Keratinocyte (primary cell): ENCODE data around the gene IL7R. TPM values are rescaled to one million over a fixed set of nuclear protein-coding genes. Genes with fewer than 3 reads are reported as not detected.
A peak's percentile ranks its signal among the peaks of the same experiment; 100 is the strongest.

Source experiments
- DNase-seq: peaks from one replicate; pipeline ENCODE4 v3.0.0-alpha.2; 2011; ENCODE audit warnings: low read depth, missing footprints, low spot score
- FAIRE-seq: peaks from 2 replicates; lab custom pipeline; 2011; peaks lifted over from hg19 to GRCh38; lab: Jason Lieb, UNC
- H2AFZ ChIP-seq: 2 replicates; pipeline ENCODE4 v1.6.0; 2012; ENCODE audit warnings: low read length, control low read depth, inconsistent platforms; ENCODE audit not compliant: control insufficient read depth
- H3K27ac ChIP-seq: 2 replicates; pipeline ENCODE4 v1.5.1; 2011; ENCODE audit warnings: low read length; ENCODE audit not compliant: control insufficient read depth, insufficient read depth
- H3K27me3 ChIP-seq: 3 replicates; pipeline ENCODE4 v1.6.0; 2011; ENCODE audit warnings: low read length; ENCODE audit not compliant: control insufficient read depth, insufficient read depth; ENCODE audit errors: extremely low read depth
- H3K36me3 ChIP-seq, 2 experiments: 2 replicates in 1 of 2; 3 replicates in 1 of 2; pipeline ENCODE4 v1.5.1; 2011; ENCODE audit warnings: low read length in 2 of 2, mild to moderate bottlenecking in 1 of 2; ENCODE audit not compliant: control insufficient read depth in 2 of 2, insufficient read depth in 2 of 2; ENCODE audit errors: extremely low read depth in 1 of 2
- H3K4me1 ChIP-seq: 3 replicates; pipeline ENCODE4 v1.5.1; 2011; ENCODE audit warnings: low read length; ENCODE audit not compliant: control insufficient read depth, insufficient read depth; ENCODE audit errors: extremely low read depth
- H3K4me2 ChIP-seq: 3 replicates; pipeline ENCODE4 v1.6.0; 2011; ENCODE audit warnings: low read depth, low read length; ENCODE audit not compliant: control insufficient read depth, insufficient read depth; ENCODE audit errors: extremely low read depth
- H3K4me3 ChIP-seq, 3 experiments: fragments of 200-600 bp in 1 of 3; sonication (generic) in 1 of 3; 2 replicates in 2 of 3; 3 replicates in 1 of 3; pipeline ENCODE4 v1.5.1; 2011 to 2016; ENCODE audit warnings: low read length in 3 of 3, mild to moderate bottlenecking in 3 of 3, control low read depth in 2 of 3, inconsistent platforms in 1 of 3, low read depth in 1 of 3, mixed read lengths in 1 of 3, mixed run types in 1 of 3, moderate library complexity in 1 of 3; ENCODE audit not compliant: control insufficient read depth in 2 of 3, insufficient read depth in 2 of 3; ENCODE audit errors: extremely low read depth in 1 of 3
- H3K79me2 ChIP-seq: 2 replicates; pipeline ENCODE4 v1.6.0; 2012; ENCODE audit warnings: low read length; ENCODE audit not compliant: control insufficient read depth, insufficient read depth
- H3K9ac ChIP-seq: 3 replicates; pipeline ENCODE4 v1.6.0; 2011; ENCODE audit warnings: low read length; ENCODE audit not compliant: control insufficient read depth, insufficient read depth; ENCODE audit errors: extremely low read depth
- H3K9me1 ChIP-seq: 3 replicates; pipeline ENCODE4 v1.6.0; 2011; ENCODE audit warnings: low read length; ENCODE audit not compliant: control insufficient read depth, insufficient read depth; ENCODE audit errors: extremely low read depth
- H3K9me3 ChIP-seq: 2 replicates; pipeline ENCODE4 v1.5.1; 2012; ENCODE audit warnings: low read depth, low read length; ENCODE audit not compliant: control insufficient read depth
- H4K20me1 ChIP-seq: 3 replicates; pipeline ENCODE4 v1.6.0; 2011; ENCODE audit warnings: low read length; ENCODE audit not compliant: control insufficient read depth, insufficient read depth; ENCODE audit errors: extremely low read depth
- CTCF ChIP-seq, 3 experiments: IDR thresholded peaks in 1 of 3; conservative IDR thresholded peaks in 1 of 3; optimal IDR thresholded peaks in 1 of 3; 2 replicates in 2 of 3; 3 replicates in 1 of 3; pipeline versions ENCODE3 to v1.5.1; 2011; ENCODE audit warnings: low read length in 3 of 3, mild to moderate bottlenecking in 3 of 3, moderate library complexity in 2 of 3, control low read depth in 1 of 3, inconsistent platforms in 1 of 3; ENCODE audit not compliant: insufficient read depth in 2 of 3; ENCODE audit errors: extremely low read depth in 1 of 3
- EZH2 ChIP-seq: IDR thresholded peaks from one replicate; pipeline ENCODE4 v1.6.1; 2012; ENCODE audit warnings: inconsistent platforms, mild to moderate bottlenecking, low read length, moderate library complexity
- dilution Hi-C: fragments of 300-500 bp; cut with MboI; formaldehyde crosslinking; loops from one replicate; pipeline ENCODE4 v1.7.0; 2020; ENCODE audit warnings: low sequenced_read_pairs; ENCODE audit not compliant: extremely low pct_ligation_motif_present
- polyA plus RNA-seq, 5 experiments: library from polyadenylated mRNA; depleted of rRNA in 3 of 5; stranded (reverse) in 3 of 5; stranded (forward) in 1 of 5; unstranded in 1 of 5; fragments of >200 nt; gene quantifications; 1 replicate in 1 of 5; 2 replicates in 3 of 5; 3 replicates in 1 of 5; pipeline versions ENCODE4 v1.2.1 to v1.2.3, GENCODE V29; 2011 to 2012; ENCODE audit warnings: missing spikeins in 2 of 5, low read depth in 1 of 5, low replicate concordance in 1 of 5

The IL7R gene
- polyA plus RNA-seq, 1 donor (not counting 4 experiments of a cell fraction or from before 2014, with no cell fraction given) = 4.7 TPM

- Histone ChIP-seq H2AFZ (no peak overlapping the region), H3K27ac (no peak overlapping the region), H3K4me3 (no peak overlapping the region), H4K20me1 (no peaks in the 10 kb centered on the region), H3K27me3 (peaks cover 6% of the 10 kb centered on the region), H3K79me2 (no peaks in the 10 kb centered on the region), H3K4me2 (no peak overlapping the region), H3K9ac (no peak overlapping the region), H3K9me1 (no peaks in the 10 kb centered on the region), H3K4me1 (no peaks in the 10 kb centered on the region), H3K9me3 (no peaks in the 10 kb centered on the region), H3K36me3 (no peaks in the 10 kb centered on the region)
- dilution Hi-C loops = no loop called here
- DNase-seq (no peak), FAIRE-seq (no peak)
- peak; percentile 55 to 73 (median 63) for TF ChIP-seq CTCF (optimal IDR thresholded peaks at IDR 0.05 in 1 of 3, IDR thresholded peaks at IDR 0.05 in 1 of 3, conservative IDR thresholded peaks at IDR 0.05 in 1 of 3; ENCODE audit: extremely low read depth in 1 of 3, insufficient read depth in 2 of 3, low read length in 3 of 3)
- TF ChIP-seq EZH2 = no peak
These were observed 41.4 kb upstream of the IL7R start for GRCh38 chr5:35815089-35815936.

GRCh38 chr5:35816881-35817521 lies 39.7 kb upstream of the IL7R start:
- Histone ChIP-seq H4K20me1 (no peaks in the 10 kb centered on the region), H3K36me3 (no peaks in the 10 kb centered on the region), H3K27me3 (peaks cover 6% of the 10 kb centered on the region), H3K4me3 (no peak overlapping the region), H3K4me2 (no peak overlapping the region), H3K9me3 (no peaks in the 10 kb centered on the region), H2AFZ (no peak overlapping the region), H3K4me1 (no peaks in the 10 kb centered on the region), H3K9me1 (no peaks in the 10 kb centered on the region), H3K27ac (no peak overlapping the region), H3K79me2 (no peaks in the 10 kb centered on the region), H3K9ac (no peak overlapping the region)
- peak; percentile 41 for FAIRE-seq
- no peak for TF ChIP-seq EZH2
- TF ChIP-seq CTCF (optimal IDR thresholded peaks at IDR 0.05 in 1 of 3, IDR thresholded peaks at IDR 0.05 in 1 of 3, conservative IDR thresholded peaks at IDR 0.05 in 1 of 3; ENCODE audit: extremely low read depth in 1 of 3, insufficient read depth in 2 of 3, low read length in 3 of 3) = no peak
- no peak for DNase-seq
- dilution Hi-C loops = no loop called here
